NT2/D1 (cell line): Measurements from ENCODE around the gene QPCT.
A peak's percentile ranks its signal among the peaks of the same experiment; 100 is the strongest.

ENCODE experiments used
- DNase-seq: peaks from one replicate; pipeline ENCODE4 v3.0.0-alpha.2; 2011; ENCODE audit warnings: low read depth, low spot score
- H3K27me3 ChIP-seq: 2 replicates; pipeline ENCODE4 v1.6.0; 2011; ENCODE audit warnings: mild to moderate bottlenecking; ENCODE audit not compliant: insufficient read length, insufficient read depth
- H3K36me3 ChIP-seq: 2 replicates; pipeline ENCODE4 v1.6.1; 2011; ENCODE audit warnings: mild to moderate bottlenecking, low read length, mixed read lengths; ENCODE audit not compliant: insufficient read depth, insufficient read length
- H3K4me1 ChIP-seq: 2 replicates; pipeline ENCODE4 v1.5.1; 2011; ENCODE audit not compliant: insufficient read depth, insufficient read length
- H3K4me3 ChIP-seq: 2 replicates; pipeline ENCODE4 v1.5.1; 2011; ENCODE audit warnings: low read depth; ENCODE audit not compliant: insufficient read length
- H3K9ac ChIP-seq: 2 replicates; pipeline ENCODE4 v1.6.0; 2011; ENCODE audit warnings: low read depth; ENCODE audit not compliant: insufficient read length
- H3K9me3 ChIP-seq: 2 replicates; pipeline ENCODE4 v1.5.1; 2011; ENCODE audit warnings: mild to moderate bottlenecking, low read length; ENCODE audit not compliant: insufficient read depth
- SUZ12 ChIP-seq: IDR thresholded peaks from 2 replicates; pipeline ENCODE4 v1.6.1; 2011; ENCODE audit not compliant: insufficient read length, insufficient read depth; ENCODE audit errors: extremely low read depth
- YY1 ChIP-seq: IDR thresholded peaks from 2 replicates; pipeline ENCODE4 v1.6.1; 2011; ENCODE audit not compliant: insufficient read length, insufficient read depth
- ZNF274 ChIP-seq: IDR thresholded peaks from 2 replicates; pipeline ENCODE4 v1.6.1; 2011; ENCODE audit warnings: mild to moderate bottlenecking, low read depth, low read length

The QPCT gene

DNA sequence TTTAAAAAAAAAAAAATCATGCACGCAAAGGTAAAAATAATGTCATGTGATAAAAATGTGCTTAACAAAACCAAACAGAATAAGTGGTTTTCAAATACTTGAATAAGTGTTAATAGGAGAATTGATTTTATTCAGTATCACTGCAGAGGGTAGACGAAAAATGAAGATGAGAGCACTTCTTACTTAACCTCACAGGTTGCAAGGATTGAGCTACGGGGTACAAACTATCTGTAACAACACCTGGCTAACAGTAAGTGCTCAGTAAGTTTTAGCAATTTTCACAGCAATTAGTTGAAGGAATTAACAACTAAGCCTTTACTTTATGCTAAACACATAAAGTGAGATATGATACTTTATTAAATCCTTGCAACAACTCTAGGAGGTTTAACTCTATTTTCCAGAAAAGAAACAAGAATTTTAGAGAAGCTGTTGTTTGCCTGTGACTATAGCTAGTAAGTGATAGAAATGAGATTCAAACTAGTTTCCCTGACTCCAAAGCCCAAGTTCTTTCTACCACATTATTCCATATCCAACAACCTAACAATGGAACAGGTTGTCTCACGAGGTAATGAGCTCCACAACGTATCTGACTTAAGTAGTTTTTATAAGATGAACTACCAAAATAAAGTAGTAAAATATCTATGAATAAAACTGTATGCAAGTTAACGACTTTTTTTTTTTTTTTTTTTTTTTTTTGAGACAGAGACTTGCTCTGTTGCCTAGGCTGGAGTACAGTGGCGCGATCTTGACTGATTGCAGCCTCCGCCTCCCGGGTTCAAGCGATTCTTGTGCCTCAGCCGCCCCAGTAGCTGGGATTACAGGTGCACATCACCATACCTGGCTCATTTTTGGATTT lies 24.4 kb upstream of the QPCT start:
- no peaks in the 10 kb centered on the region for H3K9me3 ChIP-seq

DNA sequence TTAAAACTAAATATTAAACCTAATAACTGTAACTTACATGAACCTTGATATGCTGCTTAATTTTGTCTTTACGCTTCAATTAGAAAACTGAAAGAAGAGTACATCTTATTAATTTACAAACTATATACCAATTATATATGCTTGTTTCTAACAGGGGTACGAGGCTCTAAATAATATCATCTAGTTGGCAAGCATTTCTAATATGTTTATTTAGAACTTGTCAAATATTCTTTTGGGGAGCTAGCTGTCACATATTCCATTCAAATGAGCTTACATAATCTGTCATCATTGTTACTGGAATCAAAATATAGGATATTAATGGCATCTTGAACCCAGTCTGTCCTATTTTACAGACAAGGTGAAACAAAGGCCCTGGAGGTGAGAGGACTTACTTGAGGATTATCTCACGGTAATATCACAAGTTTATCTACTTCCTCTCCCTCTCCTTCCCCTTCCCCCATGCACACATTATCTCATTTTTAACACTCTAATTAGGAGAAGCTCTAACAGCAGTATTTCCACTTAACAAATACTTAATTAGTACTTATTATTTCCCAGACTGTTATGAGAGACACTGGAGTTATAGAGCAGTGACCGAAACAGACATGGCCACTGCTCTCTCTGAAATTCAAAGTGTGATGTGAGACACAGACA lies 23.3 kb upstream of the QPCT start:
- Histone ChIP-seq H3K9ac (no peak overlapping the region), H3K9me3 (no peaks in the 10 kb centered on the region), H3K27me3 (peaks cover 15% of the 10 kb centered on the region), H3K36me3 (peaks cover 25% of the 10 kb centered on the region), H3K4me1 (no peaks in the 10 kb centered on the region), H3K4me3 (no peak overlapping the region)
- TF ChIP-seq ZNF274 (no peak), YY1 (no peak), SUZ12 (no peak)
- DNase-seq, result no peak

More for the DNA sequence above, 24.4 kb upstream of the QPCT start:
- TF ChIP-seq YY1 (no peak), SUZ12 (no peak)
- Histone ChIP-seq H3K27me3 (peaks cover 3% of the 10 kb centered on the region), H3K4me1 (no peaks in the 10 kb centered on the region), H3K4me3 (no peak overlapping the region), H3K9ac (no peak overlapping the region), H3K36me3 (peaks cover 27% of the 10 kb centered on the region)
- DNase-seq, result no peak

DNA sequence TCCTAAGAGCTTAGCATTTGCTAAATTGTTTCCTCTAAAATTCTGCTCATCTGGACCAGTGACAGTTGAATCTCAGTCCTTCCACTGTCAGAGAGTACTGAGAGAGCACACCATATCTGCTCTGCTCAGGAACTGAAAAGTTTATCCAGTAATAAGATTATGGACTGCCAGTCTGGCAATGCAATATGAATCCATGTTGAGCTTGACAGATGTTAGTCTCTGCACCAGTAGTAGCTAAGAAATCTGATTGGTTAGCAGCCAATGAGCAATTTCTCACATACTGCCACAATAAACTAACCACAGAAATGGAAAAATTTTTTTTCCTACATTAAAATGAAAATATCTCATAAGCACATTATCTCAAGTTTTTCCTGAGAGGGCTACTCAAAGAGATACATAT lies 22.1 kb upstream of the QPCT start:
- Histone ChIP-seq H3K9ac (no peak overlapping the region), H3K27me3 (peaks cover 24% of the 10 kb centered on the region), H3K4me1 (no peaks in the 10 kb centered on the region), H3K36me3 (peaks cover 18% of the 10 kb centered on the region), H3K4me3 (no peak overlapping the region), H3K9me3 (no peaks in the 10 kb centered on the region)
- TF ChIP-seq YY1 (no peak), ZNF274 (no peak), SUZ12 (no peak)
- no peak for DNase-seq

DNA sequence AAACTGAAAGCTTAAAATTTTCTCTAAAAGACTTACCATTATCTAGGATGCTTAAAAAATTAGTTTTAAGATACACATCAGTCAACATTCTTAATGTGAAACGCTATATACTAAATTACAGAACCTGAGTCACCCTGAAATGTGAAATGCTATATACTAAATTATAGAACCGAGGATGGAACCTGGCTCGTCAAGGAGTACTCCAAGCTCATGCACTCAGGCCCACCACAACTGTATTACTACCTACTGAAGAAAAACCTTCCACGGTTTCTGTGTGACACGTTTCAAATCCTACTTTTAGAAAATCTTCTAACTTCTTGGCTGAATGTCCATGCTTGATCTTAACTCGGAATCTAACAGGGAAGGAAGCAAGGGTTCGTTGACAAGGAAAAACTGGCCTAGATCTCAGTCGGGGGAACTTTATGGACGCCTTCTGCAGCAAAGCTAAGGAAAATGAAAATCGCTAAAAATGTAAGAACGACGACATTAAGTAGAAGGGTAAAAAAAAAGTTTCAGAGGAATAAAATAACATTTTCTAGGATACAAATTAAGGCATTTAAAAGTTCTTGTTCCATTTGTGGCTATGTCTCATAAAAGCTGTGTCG lies 21.2 kb upstream of the QPCT start:
- H3K4me3 ChIP-seq, result peak overlapping the region; percentile 68
- no peaks in the 10 kb centered on the region for H3K9me3 ChIP-seq
- peaks cover 16% of the 10 kb centered on the region for H3K36me3 ChIP-seq
- DNase-seq, result no peak
- H3K27me3 ChIP-seq, result peaks cover 24% of the 10 kb centered on the region
- peak overlapping the region; percentile 80 for H3K9ac ChIP-seq
- TF ChIP-seq ZNF274 (no peak), YY1 (no peak), SUZ12 (no peak)
- H3K4me1 ChIP-seq, result no peaks in the 10 kb centered on the region

DNA sequence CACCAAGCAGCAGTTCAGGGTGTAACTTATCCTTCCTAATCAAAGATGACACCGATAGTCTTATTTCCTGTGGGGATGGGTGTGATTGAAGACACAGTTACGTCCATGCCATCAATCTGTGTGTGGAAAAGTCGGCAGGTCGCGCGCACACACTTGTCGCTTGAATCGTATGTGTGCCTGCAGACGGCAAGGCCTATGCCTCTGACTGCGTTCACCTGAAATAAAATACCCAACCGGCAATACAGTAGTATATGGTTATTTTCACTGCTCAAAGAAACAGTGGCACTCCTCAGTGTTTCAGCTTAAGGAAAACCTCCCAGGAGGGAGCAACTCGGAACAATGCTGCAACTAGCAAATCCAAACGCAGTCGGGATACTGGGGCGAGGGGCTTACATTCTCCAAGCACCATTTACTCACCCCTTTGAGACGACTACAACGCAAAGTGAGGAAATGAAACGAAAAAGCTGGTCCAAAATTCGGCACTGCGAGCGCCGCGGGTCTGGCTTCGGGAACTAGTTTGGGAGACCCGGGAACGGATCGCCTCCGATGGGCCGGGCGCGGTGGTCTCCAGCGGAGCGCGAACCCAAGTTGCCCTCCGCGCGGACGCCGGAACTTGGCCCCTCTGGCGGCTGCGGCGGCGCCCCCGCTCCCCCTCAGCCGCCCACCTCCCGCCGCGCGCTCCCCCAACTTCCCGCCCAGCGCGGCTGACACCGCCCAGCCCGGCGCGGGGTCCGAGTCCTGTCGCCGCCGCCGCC lies 20.5 kb upstream of the QPCT start:
- no peak for DNase-seq
- TF ChIP-seq YY1 (no peak), SUZ12 (no peak), ZNF274 (no peak)
- H3K9ac ChIP-seq, result peak overlapping the region; percentile 80

DNA sequence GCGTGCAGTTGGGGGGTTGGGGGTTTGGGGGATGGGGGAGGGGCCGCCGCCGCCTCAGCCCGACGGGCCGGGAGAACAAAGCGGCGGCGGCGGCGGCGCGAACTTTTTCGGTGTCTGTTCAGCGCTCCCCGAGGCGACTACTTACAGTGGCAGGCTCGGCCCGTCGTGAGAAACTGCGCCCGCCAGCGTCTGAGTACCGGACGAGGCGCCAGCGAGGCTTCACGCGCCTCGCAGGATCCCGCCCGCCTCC lies 20.0 kb upstream of the QPCT start:
- Histone ChIP-seq H3K4me3 (peak overlapping the region; percentile 68), H3K9me3 (no peaks in the 10 kb centered on the region), H3K9ac (no peak overlapping the region), H3K36me3 (peaks cover 12% of the 10 kb centered on the region), H3K4me1 (no peaks in the 10 kb centered on the region), H3K27me3 (peaks cover 24% of the 10 kb centered on the region)
- no peak for TF ChIP-seq SUZ12
- TF ChIP-seq YY1, result no peak
- no peak for TF ChIP-seq ZNF274
- no peak for DNase-seq

More for the DNA sequence above, 20.5 kb upstream of the QPCT start:
- Histone ChIP-seq H3K27me3 (peaks cover 24% of the 10 kb centered on the region), H3K36me3 (peaks cover 12% of the 10 kb centered on the region), H3K9me3 (no peaks in the 10 kb centered on the region), H3K4me3 (peak overlapping the region; percentile 68), H3K4me1 (no peaks in the 10 kb centered on the region)
